Measurements from ENCODE around the gene NCAPH2. TPM values are rescaled to one million over a fixed set of nuclear protein-coding genes. Genes with fewer than 3 reads are reported as not detected.

The NCAPH2 gene
- total RNA-seq, 4 donors from 2014 or later, result 26.5 to 64.7 (median 41.6) TPM

DNA sequence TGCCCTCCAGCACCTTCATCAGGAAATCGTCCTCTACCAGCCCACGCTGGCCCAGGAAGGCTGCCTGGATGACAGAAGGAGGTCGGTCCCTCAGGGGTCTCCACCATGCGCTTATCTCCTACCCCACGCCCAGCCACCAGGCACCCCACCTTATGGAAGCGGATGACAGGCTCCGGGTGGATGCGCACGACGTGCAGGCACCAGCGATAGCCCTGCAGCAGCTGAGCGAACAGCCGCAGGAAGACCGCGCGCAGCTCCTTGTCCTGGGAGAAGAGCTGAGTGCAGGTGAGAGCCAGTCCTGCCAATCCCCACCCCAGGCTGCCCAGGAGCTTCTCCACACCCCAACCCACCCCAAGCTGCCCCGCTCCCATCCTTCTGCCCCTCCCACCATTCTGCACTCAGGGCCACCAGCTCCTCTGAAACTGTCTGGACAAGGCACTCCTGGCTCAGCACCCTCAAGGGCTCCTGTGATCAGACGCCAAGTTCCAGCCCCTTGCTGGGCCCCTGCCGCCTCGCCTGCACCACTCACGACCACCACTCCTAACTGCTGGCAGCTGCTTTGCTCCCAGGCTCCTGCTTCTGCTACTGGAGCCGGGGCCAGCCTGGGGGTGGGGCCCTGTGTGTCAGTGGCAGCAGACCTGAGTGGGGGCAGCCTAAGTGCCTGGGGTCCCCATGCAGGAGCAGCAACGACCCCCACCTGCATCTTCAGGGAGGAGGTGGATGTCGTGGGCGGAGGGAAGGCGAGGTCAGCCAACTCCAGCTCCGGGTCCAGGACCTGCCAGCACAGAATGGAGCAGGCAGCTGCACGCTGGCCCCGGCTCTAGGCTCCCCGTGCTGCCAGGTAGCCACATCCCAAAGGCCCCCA is 42.7 kb upstream of the NCAPH2 start:
- H3K9me3 ChIP-seq, result no peaks in the 10 kb centered on the region
- 92% methylated on average over 29 of the region's 30 CpGs; no CpG with 5 or more reads in 1 of the 2 donors for WGBS, 2 donors (ENCODE audit: low coverage in 1 of 2)
- in situ Hi-C loops (cut with MboI; ENCODE audit: low pct_ligation_motif_present in 1 of 4, low pct_unique_long_range_greater_than_20kb in 1 of 4, low sequenced_read_pairs in 3 of 4) (no loop called here), intact Hi-C loops (cut with DNase I; ENCODE audit: low total_unique reads) (no loop called here)
- no peak for TF ChIP-seq CTCF (IDR thresholded peaks at IDR 0.05)
- no peak for TF ChIP-seq POLR2AphosphoS5 (IDR thresholded peaks at IDR 0.05)
- TF ChIP-seq POLR2A (IDR thresholded peaks at IDR 0.05), result no peak
- no peak for TF ChIP-seq EP300 (IDR thresholded peaks at IDR 0.05; ENCODE audit: low read depth)
- H3K4me3 ChIP-seq, result no peak overlapping the region
- H3K27ac ChIP-seq, result no peak overlapping the region
- H3K36me3 ChIP-seq, result peaks cover 0 to 65% (median 32%) of the 10 kb centered on the region in 4 donors
- peaks cover 11 to 22% (median 16%) of the 10 kb centered on the region in 4 donors for H3K4me1 ChIP-seq
- DNase-seq, result no peak
- H3K27me3 ChIP-seq, result no peaks in the 10 kb centered on the region

DNA sequence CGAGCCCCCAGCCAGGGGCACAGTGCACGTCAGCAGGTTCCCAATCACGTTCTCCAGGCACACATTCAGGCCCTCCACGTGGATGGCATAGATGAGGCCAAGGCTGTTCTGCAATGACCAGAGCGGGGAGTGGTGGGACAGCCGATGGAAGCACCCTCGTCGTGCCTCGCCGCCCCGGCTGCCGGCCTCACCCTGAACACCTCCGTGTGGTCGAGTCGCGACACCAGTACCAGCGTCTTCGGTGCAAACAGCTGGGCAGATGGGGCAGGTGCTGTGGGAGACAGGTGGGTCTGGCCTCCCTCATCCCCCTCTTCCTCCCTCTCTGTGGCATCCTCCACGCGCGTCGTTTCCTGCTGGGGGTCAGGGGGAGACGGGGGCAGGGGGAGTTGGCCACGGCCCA is 40.7 kb upstream of the NCAPH2 start:
- Histone ChIP-seq H3K36me3 (peaks cover 0 to 48% (median 20%) of the 10 kb centered on the region in 4 donors), H3K27ac (no peak overlapping the region), H3K4me1 (peaks cover 31 to 38% (median 35%) of the 10 kb centered on the region in 4 donors), H3K27me3 (no peaks in the 10 kb centered on the region), H3K4me3 (no peak overlapping the region), H3K9me3 (no peaks in the 10 kb centered on the region)
- 92% methylated on average over 24 of the region's 24 CpGs; no CpG with 5 or more reads in 1 of the 2 donors for WGBS, 2 donors (ENCODE audit: low coverage in 1 of 2)
- in situ Hi-C loops (cut with MboI; ENCODE audit: low pct_ligation_motif_present in 1 of 4, low pct_unique_long_range_greater_than_20kb in 1 of 4, low sequenced_read_pairs in 3 of 4), result no loop called here
- no peak for DNase-seq
- TF ChIP-seq POLR2A (IDR thresholded peaks at IDR 0.05) (no peak), POLR2AphosphoS5 (IDR thresholded peaks at IDR 0.05) (no peak), CTCF (IDR thresholded peaks at IDR 0.05) (no peak), EP300 (IDR thresholded peaks at IDR 0.05; ENCODE audit: low read depth) (no peak)
- intact Hi-C loops (cut with DNase I; ENCODE audit: low total_unique reads), result no loop called here

- no peak for TF ChIP-seq POLR2A (IDR thresholded peaks at IDR 0.05)
- TF ChIP-seq POLR2AphosphoS5 (IDR thresholded peaks at IDR 0.05), result no peak
Observed at GRCh38 chr22:50467773-50468440, 40.1 kb upstream of the NCAPH2 start.

GRCh38 chr22:50468626-50469025 is 39.4 kb upstream of the NCAPH2 start:
- peaks cover 44 to 51% (median 48%) of the 10 kb centered on the region in 4 donors for H3K4me1 ChIP-seq
- TF ChIP-seq POLR2A (IDR thresholded peaks at IDR 0.05) (no peak), EP300 (IDR thresholded peaks at IDR 0.05; ENCODE audit: low read depth) (no peak), POLR2AphosphoS5 (IDR thresholded peaks at IDR 0.05) (no peak), CTCF (IDR thresholded peaks at IDR 0.05) (no peak)
- intact Hi-C loops (cut with DNase I; ENCODE audit: low total_unique reads), result no loop called here
- H3K36me3 ChIP-seq, result peaks cover 0 to 37% (median 15%) of the 10 kb centered on the region in 4 donors
- no peaks in the 10 kb centered on the region for H3K27me3 ChIP-seq
- no peak overlapping the region for H3K4me3 ChIP-seq
- in situ Hi-C loops (cut with MboI; ENCODE audit: low pct_ligation_motif_present in 1 of 4, low pct_unique_long_range_greater_than_20kb in 1 of 4, low sequenced_read_pairs in 3 of 4), result no loop called here
- no peaks in the 10 kb centered on the region for H3K9me3 ChIP-seq
- 87% methylated on average over 8 of the region's 8 CpGs; no CpG with 5 or more reads in 1 of the 2 donors for WGBS, 2 donors (ENCODE audit: low coverage in 1 of 2)
- peak overlapping the region; percentile 83 to 91 (median 87) for H3K27ac ChIP-seq
- no peak for DNase-seq

More at GRCh38 chr22:50467773-50468440, 40.1 kb upstream of the NCAPH2 start:
- no peak overlapping the region for H3K4me3 ChIP-seq
- WGBS, 2 donors (ENCODE audit: low coverage in 1 of 2), result 89% methylated on average over 21 of the region's 22 CpGs; no CpG with 5 or more reads in 1 of the 2 donors
- in situ Hi-C loops (cut with MboI; ENCODE audit: low pct_ligation_motif_present in 1 of 4, low pct_unique_long_range_greater_than_20kb in 1 of 4, low sequenced_read_pairs in 3 of 4), result no loop called here
- intact Hi-C loops (cut with DNase I; ENCODE audit: low total_unique reads), result no loop called here
- DNase-seq, result no peak
- H3K9me3 ChIP-seq, result no peaks in the 10 kb centered on the region
- peak overlapping the region in 1 of 4 donors; percentile 91 for H3K27ac ChIP-seq
- H3K27me3 ChIP-seq, result no peaks in the 10 kb centered on the region
- peaks cover 0 to 44% (median 19%) of the 10 kb centered on the region in 4 donors for H3K36me3 ChIP-seq
- H3K4me1 ChIP-seq, result peaks cover 37 to 44% (median 41%) of the 10 kb centered on the region in 4 donors
